Tibial nerve (tissue), 3 donors: ENCODE results near the gene LGI4.

Source experiments
- POLR2A ChIP-seq, 2 donors: fragments of 450-650 bp; IDR thresholded peaks; one replicate each; pipeline ENCODE4 v1.6.1; 2017; ENCODE audit warnings: antibody characterized with exemption in 2 of 2, mild to moderate bottlenecking in 2 of 2, moderate library complexity in 2 of 2
- TF ChIP-seq, protein P1 (sequence below), 5 experiments: fragments of 200-600 bp in 3 of 5; fragments of 450-650 bp in 2 of 5; sonication (generic) in 3 of 5; IDR thresholded peaks; one replicate each; pipeline ENCODE4 v1.5.1; 2016 to 2019; ENCODE audit warnings: antibody characterized with exemption in 5 of 5, mild to moderate bottlenecking in 3 of 5, moderate library complexity in 2 of 5

DNA sequence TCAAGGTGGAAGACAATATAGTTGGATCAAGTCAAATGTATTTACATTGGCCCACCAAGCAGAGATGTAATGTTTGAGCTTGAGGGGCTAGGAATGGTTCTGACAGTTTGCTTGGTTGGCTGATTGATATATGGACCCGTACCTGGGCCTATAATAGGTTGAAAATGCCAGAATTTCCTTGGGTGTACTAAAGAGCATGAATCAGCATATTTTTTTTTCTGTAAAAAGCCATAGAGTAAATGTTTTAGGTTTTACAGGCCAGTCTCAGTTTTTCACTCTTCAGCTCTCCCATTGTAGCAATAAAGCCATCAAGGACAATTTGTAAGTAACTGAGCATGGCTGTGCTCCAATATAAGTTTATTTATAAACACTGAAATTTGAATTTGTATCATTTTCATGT lies 46.5 kb upstream of the LGI4 start:
- TF ChIP-seq, protein P1, sequence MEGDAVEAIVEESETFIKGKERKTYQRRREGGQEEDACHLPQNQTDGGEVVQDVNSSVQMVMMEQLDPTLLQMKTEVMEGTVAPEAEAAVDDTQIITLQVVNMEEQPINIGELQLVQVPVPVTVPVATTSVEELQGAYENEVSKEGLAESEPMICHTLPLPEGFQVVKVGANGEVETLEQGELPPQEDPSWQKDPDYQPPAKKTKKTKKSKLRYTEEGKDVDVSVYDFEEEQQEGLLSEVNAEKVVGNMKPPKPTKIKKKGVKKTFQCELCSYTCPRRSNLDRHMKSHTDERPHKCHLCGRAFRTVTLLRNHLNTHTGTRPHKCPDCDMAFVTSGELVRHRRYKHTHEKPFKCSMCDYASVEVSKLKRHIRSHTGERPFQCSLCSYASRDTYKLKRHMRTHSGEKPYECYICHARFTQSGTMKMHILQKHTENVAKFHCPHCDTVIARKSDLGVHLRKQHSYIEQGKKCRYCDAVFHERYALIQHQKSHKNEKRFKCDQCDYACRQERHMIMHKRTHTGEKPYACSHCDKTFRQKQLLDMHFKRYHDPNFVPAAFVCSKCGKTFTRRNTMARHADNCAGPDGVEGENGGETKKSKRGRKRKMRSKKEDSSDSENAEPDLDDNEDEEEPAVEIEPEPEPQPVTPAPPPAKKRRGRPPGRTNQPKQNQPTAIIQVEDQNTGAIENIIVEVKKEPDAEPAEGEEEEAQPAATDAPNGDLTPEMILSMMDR (IDR thresholded peaks at IDR 0.05): no peak
- no peak for TF ChIP-seq POLR2A (IDR thresholded peaks at IDR 0.05)
